Right ventricle myocardium inferior (tissue), 1 donor: ENCODE measurements around the gene EXD2. TPM values are rescaled to one million over a fixed set of nuclear protein-coding genes. Genes with fewer than 3 reads are reported as not detected.
"Not testable (repeated sequence)": the region's sequence is repeated elsewhere in the genome, so short reads cannot be mapped to it uniquely, and the experiment has no call there.

Experiments used
- ATAC-seq: fragments of 200-7000 bp; cut with Tn5 transposase; one replicate; pipeline ENCODE4 v1.9.1; 2020; ENCODE audit warnings: mild to moderate bottlenecking, moderate library complexity
- DNase-seq: peaks from one replicate; pipeline ENCODE4 v3.0.0; 2021; ENCODE audit errors: missing footprints
- intact Hi-C: fragments of 100-400 bp; cut with DNase I; formaldehyde crosslinking; loops from one replicate; pipeline ENCODE4 v1.11.0; 2022
- total RNA-seq: library from RNA; stranded (reverse); fragmentation: NEBNext Ultra II Directional; extraction: Animal tissue kit (Norgen Biotek cat#: 25700); gene quantifications from one replicate; pipeline ENCODE4 v1.2.1, GENCODE V29; 2021
- donor health status: DM: no; HTN: yes; CAD: no; lungs with severe emphysema.

The EXD2 gene
- total RNA-seq, 1 donor from 2014 or later, result 17.0 TPM

GRCh38 chr14:69182580-69182979, 8.7 kb upstream of the EXD2 start:
- intact Hi-C loops, ATAC-seq, DNase-seq: not testable (repeated sequence)

- ATAC-seq (no peak), DNase-seq (no peak)
- intact Hi-C loops, result no loop called here
These were observed 7.6 kb upstream of the EXD2 start for GRCh38 chr14:69183735-69184134.

- ATAC-seq (no peak), DNase-seq (no peak)
- intact Hi-C loops, result loop anchor here (2.0 kb wide), 1 partner anchor 61 kb away; no protein-coding TSS in a partner anchor
These were observed 1.1 kb upstream of the EXD2 start for GRCh38 chr14:69190191-69190590.

- intact Hi-C loops, result no loop called here
- no peak for DNase-seq
These were observed 2.4 kb downstream of the EXD2 start for GRCh38 chr14:69193721-69194120.

GRCh38 chr14:69199786-69200185, 8.5 kb downstream of the EXD2 start:
- intact Hi-C loops, result no loop called here
- ATAC-seq (no peak), DNase-seq (no peak)

More at GRCh38 chr14:69193721-69194120, 2.4 kb downstream of the EXD2 start:
- ATAC-seq, result no peak

- intact Hi-C loops, result no loop called here
- no peak for DNase-seq
- ATAC-seq, result no peak
These were observed 13.5 kb downstream of the EXD2 start for GRCh38 chr14:69204753-69205152.

GRCh38 chr14:69207435-69208041, 16.2 kb downstream of the EXD2 start:
- DNase-seq, result no peak
- no peak for ATAC-seq
- intact Hi-C loops, result no loop called here

- no peak for DNase-seq
- intact Hi-C loops, result no loop called here
These were observed 17.4 kb downstream of the EXD2 start for GRCh38 chr14:69208666-69209065.

GRCh38 chr14:69214393-69214792, 23.1 kb downstream of the EXD2 start:
- no peak for ATAC-seq
- intact Hi-C loops, result no loop called here
- DNase-seq, result no peak

More at GRCh38 chr14:69208666-69209065, 17.4 kb downstream of the EXD2 start:
- no peak for ATAC-seq

- intact Hi-C loops, DNase-seq, ATAC-seq: not testable (repeated sequence)
These were observed 26.4 kb downstream of the EXD2 start for GRCh38 chr14:69217663-69218062.

GRCh38 chr14:69224946-69225345, 33.6 kb downstream of the EXD2 start:
- intact Hi-C loops, result loop anchor here (5.0 kb wide), 1 partner anchor 73 kb away; the partner anchor contains the start of gene DCAF5
- ATAC-seq, result no peak
- no peak for DNase-seq

- DNase-seq (no peak), ATAC-seq (peak; percentile 66)
- intact Hi-C loops, result loop anchor here (5.0 kb wide), 1 partner anchor 74 kb away; the partner anchor contains the start of gene DCAF5
These were observed 34.9 kb downstream of the EXD2 start for GRCh38 chr14:69226178-69226577.

- intact Hi-C loops, result loop anchor here (5.0 kb wide), 1 partner anchor 74 kb away; the partner anchor contains the start of gene DCAF5
- DNase-seq (no peak), ATAC-seq (no peak)
These were observed 35.4 kb downstream of the EXD2 start for GRCh38 chr14:69226736-69227135.

GRCh38 chr14:69231486-69231885, 40.2 kb downstream of the EXD2 start:
- DNase-seq (no peak), ATAC-seq (peak; percentile 57)
- intact Hi-C loops, result no loop called here

- DNase-seq (no peak), ATAC-seq (no peak)
- intact Hi-C loops, result no loop called here
These were observed 41.1 kb downstream of the EXD2 start for GRCh38 chr14:69232388-69232787.

- DNase-seq, result no peak
- intact Hi-C loops, result no loop called here
- ATAC-seq, result no peak
These were observed 42.8 kb downstream of the EXD2 start for GRCh38 chr14:69234106-69234505.

GRCh38 chr14:69235708-69236107, 44.4 kb downstream of the EXD2 start:
- ATAC-seq (no peak), DNase-seq (no peak)
- intact Hi-C loops, result no loop called here

GRCh38 chr14:69237142-69237541, 45.8 kb downstream of the EXD2 start:
- intact Hi-C loops, result no loop called here
- no peak for DNase-seq
- ATAC-seq, result no peak

- intact Hi-C loops, result no loop called here
- ATAC-seq (no peak), DNase-seq (no peak)
These were observed 46.3 kb downstream of the EXD2 start for GRCh38 chr14:69237584-69237983.

- DNase-seq, result no peak
- intact Hi-C loops, result no loop called here
- no peak for ATAC-seq
These were observed 47.6 kb downstream of the EXD2 start for GRCh38 chr14:69238883-69239282.
